GM10266 (cell line): ENCODE data around the gene SLAIN2.

Source experiments
- DNase-seq: peaks from one replicate; pipeline ENCODE4 v3.0.0; 2012; ENCODE audit errors: extremely low spot score
- CTCF ChIP-seq: IDR thresholded peaks from 2 replicates; pipeline ENCODE4 v1.5.1; 2012; ENCODE audit warnings: mild to moderate bottlenecking, low read depth; ENCODE audit not compliant: control insufficient read depth, insufficient read depth; ENCODE audit errors: missing control alignments

The SLAIN2 gene

GRCh38 chr4:48472794-48473193, 131.5 kb downstream of the SLAIN2 start:
- TF ChIP-seq CTCF = no peak
- no peak for DNase-seq

DNA sequence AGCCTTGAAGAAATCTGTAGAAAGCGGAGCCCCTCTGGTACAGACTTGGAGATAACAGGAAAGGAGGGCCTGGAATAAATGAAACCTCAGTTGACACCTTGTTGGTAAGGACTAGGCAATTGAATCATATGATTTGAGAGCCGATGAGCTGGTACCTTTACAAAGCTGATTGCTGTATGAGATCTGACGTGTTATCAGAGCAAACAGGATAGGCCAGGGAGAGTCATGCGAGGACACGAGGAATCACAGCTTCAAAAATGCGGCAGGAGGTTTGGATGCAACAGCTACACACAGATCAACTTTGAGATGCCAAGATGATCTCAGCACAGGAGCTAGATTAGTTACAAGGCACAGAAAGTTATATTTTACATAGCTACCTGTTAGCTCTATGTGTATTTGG, 134.4 kb downstream of the SLAIN2 start:
- no peak for DNase-seq
- TF ChIP-seq CTCF = no peak
